Cardiac septum (tissue), 1 donor: ENCODE results near the gene IFT172. TPM values are rescaled to one million over a fixed set of nuclear protein-coding genes. Genes with fewer than 3 reads are reported as not detected.

Experiments
- total RNA-seq: library from RNA; stranded (reverse); fragmentation: NEBNext Ultra II Directional; extraction: Animal tissue kit (Norgen Biotek cat#: 25700); gene quantifications from one replicate; pipeline ENCODE4 v1.2.1, GENCODE V29; 2021
- donor health status: DM: no; HTN: no; CAD: no.

Gene IFT172
- total RNA-seq, 1 donor from 2014 or later, result 18.7 TPM

Other genes starting within 250 kb of the IFT172 start
- 10.2 TPM for gene SLC30A3, start 226.7 kb downstream of the IFT172 start, total RNA-seq
- gene DNAJC5G, start 214.3 kb downstream of the IFT172 start, total RNA-seq, result 1.6 TPM
- 218 TPM for gene TRIM54, start 207.3 kb downstream of the IFT172 start, total RNA-seq
- gene UCN, start 181.3 kb downstream of the IFT172 start, total RNA-seq, result 2.1 TPM
- 69.3 TPM for gene MPV17, start 166.6 kb downstream of the IFT172 start, total RNA-seq
- gene GTF3C2, start 133.0 kb downstream of the IFT172 start, total RNA-seq, result 23.9 TPM
- 34.9 TPM for gene EIF2B4, start 119.4 kb downstream of the IFT172 start, total RNA-seq
- gene SNX17, start 119.1 kb downstream of the IFT172 start, total RNA-seq, result 80.3 TPM
- gene ZNF513, start 109.0 kb downstream of the IFT172 start, total RNA-seq, result 10.6 TPM
- gene PPM1G, start 80.2 kb downstream of the IFT172 start, total RNA-seq, result 32.0 TPM
- gene NRBP1, start 61.1 kb downstream of the IFT172 start, total RNA-seq, result 64.6 TPM
- gene KRTCAP3, start 47.4 kb downstream of the IFT172 start, total RNA-seq, result not detected
- 3.0 TPM for gene FNDC4, start 5.5 kb upstream of the IFT172 start, total RNA-seq
- gene GCKR, start 7.1 kb upstream of the IFT172 start, total RNA-seq, result not detected
- gene ZNF512, start 93.3 kb upstream of the IFT172 start, total RNA-seq, result 20.7 TPM
- 3.5 TPM for gene CCDC121, start 139.3 kb upstream of the IFT172 start, total RNA-seq
- 17.8 TPM for gene GPN1, start 139.3 kb upstream of the IFT172 start, total RNA-seq
- 25.4 TPM for gene SUPT7L, start 173.9 kb upstream of the IFT172 start, total RNA-seq
- 23.4 TPM for gene SLC4A1AP, start 174.1 kb upstream of the IFT172 start, total RNA-seq